Spleen (tissue), 7 donors: ENCODE data around the gene SCAMP5.

Experiments
- CTCF ChIP-seq, 11 experiments: fragments of 200-600 bp in 7 of 11; fragments of 450-650 bp in 4 of 11; sonication (generic) in 4 of 11; IDR thresholded peaks in 8 of 11; conservative IDR thresholded peaks in 3 of 11; 1 replicate in 7 of 11; 2 replicates in 4 of 11; pipeline versions ENCODE4 v1.4.0 to v1.8.0; 2016 to 2021; ENCODE audit warnings: antibody characterized with exemption in 11 of 11, inconsistent platforms in 4 of 11, mild to moderate bottlenecking in 1 of 11
- POLR2A ChIP-seq, 3 donors: fragments of 450-650 bp; IDR thresholded peaks; one replicate each; pipeline ENCODE4 v1.5.1; 2017; ENCODE audit warnings: antibody characterized with exemption in 3 of 3, mild to moderate bottlenecking in 1 of 3
- POLR2AphosphoS5 ChIP-seq, 3 donors: sonication (generic); formaldehyde crosslinking; IDR thresholded peaks; one replicate each; pipeline ENCODE4 v1.5.1; 2017; ENCODE audit warnings: antibody characterized with exemption in 3 of 3
- donor health status: DM: no; HTN: no; CAD: no; lungs with moderate emphysema.
- donor health status: DM: no; HTN: no; CAD: no.
- donor health status: DM: no; HTN: no; CAD: no.

- TF ChIP-seq CTCF (IDR thresholded peaks at IDR 0.05 in 8 of 11, conservative IDR thresholded peaks at IDR 0.05 in 3 of 11) (no peak), POLR2A (IDR thresholded peaks at IDR 0.05) (no peak), POLR2AphosphoS5 (IDR thresholded peaks at IDR 0.05) (no peak)
Measured at GRCh38 chr15:74959586-74959939, 35.8 kb upstream of the SCAMP5 start.
